Naive thymus-derived CD8-positive, alpha-beta T cell (primary cell): ENCODE measurements around the gene G3BP1. TPM values are rescaled to one million over a fixed set of nuclear protein-coding genes. Genes with fewer than 3 reads are reported as not detected.

Experiments
- ATAC-seq, 2 donors: fragments of 150-1000 bp; cut with Tn5 transposase in 1 of 2; sonication (Bioruptor Pico), chemical (Tn5 transposase) in 1 of 2; 1 replicate in 1 of 2; 2 replicates in 1 of 2; pipeline ENCODE4 v1.10.0; 2021; ENCODE audit warnings: mild to moderate bottlenecking in 2 of 2, moderate library complexity in 2 of 2
- POLR2A ChIA-PET: fragments of 350-600 bp; sonication (Branson Sonifier 250); formaldehyde crosslinking; loops from one replicate; lab custom pipeline; 2021; ENCODE audit warnings: antibody characterized with exemption; lab: Charles Lee
- DNase-seq, 10 donors: peaks; one replicate each; pipeline versions ENCODE4 v3.0.0 to v3.0.0-alpha.2; 2020 to 2022
- H3K27ac Mint-ChIP-seq, 10 donors: one replicate each; pipeline ENCODE4 v1.8.0; 2020 to 2022; ENCODE audit warnings: mild to moderate bottlenecking in 10 of 10, mixed read lengths in 10 of 10, moderate library complexity in 4 of 10, inconsistent platforms in 1 of 10
- H3K27me3 Mint-ChIP-seq, 5 donors: one replicate each; pipeline ENCODE4 v1.8.0; 2021 to 2022; ENCODE audit warnings: mixed read lengths in 5 of 5
- H3K36me3 Mint-ChIP-seq, 3 donors: one replicate each; pipeline ENCODE4 v1.8.0; 2020 to 2022; ENCODE audit warnings: mixed read lengths in 3 of 3, mild to moderate bottlenecking in 2 of 3, inconsistent platforms in 1 of 3
- H3K4me1 Mint-ChIP-seq, 4 donors: one replicate each; pipeline ENCODE4 v1.8.0; 2021 to 2022; ENCODE audit warnings: mixed read lengths in 4 of 4
- H3K4me3 Mint-ChIP-seq, 10 donors: one replicate each; pipeline ENCODE4 v1.8.0; 2020 to 2022; ENCODE audit warnings: mild to moderate bottlenecking in 10 of 10, mixed read lengths in 10 of 10, moderate library complexity in 6 of 10, inconsistent platforms in 1 of 10
- H3K9me3 Mint-ChIP-seq, 9 donors: one replicate each; pipeline ENCODE4 v1.8.0; 2020 to 2022; ENCODE audit warnings: mixed read lengths in 9 of 9, mild to moderate bottlenecking in 3 of 9, inconsistent platforms in 1 of 9, moderate library complexity in 1 of 9
- polyA plus RNA-seq, 3 donors: library from polyadenylated mRNA; unstranded; fragments of 300-500 nt; fragmentation: Illumina TruSeq; gene quantifications; one replicate each; pipeline ENCODE4 v1.2.3, GENCODE V29; 2021
- total RNA-seq, 8 experiments: library from RNA in 2 of 8; stranded (reverse) in 2 of 8; gene quantifications; one replicate each; pipeline ENCODE4 v1.2.3 and lab custom pipeline; 2021 to 2026

G3BP1 gene
- total and polyA plus RNA-seq, 5 experiments from 2014 or later = 128 to 188 (median 145) TPM

DNA sequence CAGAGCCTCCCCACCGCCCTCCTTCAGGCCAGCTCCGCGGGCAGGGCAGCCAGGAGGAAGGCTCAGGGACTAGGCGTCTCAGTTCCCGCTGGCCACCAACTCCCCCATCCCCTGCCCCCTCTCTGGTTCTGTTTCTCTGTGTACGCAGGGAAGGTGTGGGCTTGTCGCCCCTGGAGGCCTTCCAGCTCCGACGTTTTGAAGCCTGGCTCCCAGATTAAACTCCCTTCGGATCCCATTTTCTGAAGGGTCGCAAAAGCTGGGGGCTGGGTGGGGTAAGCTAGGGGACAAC lies 13.7 kb upstream of the G3BP1 start:
- POLR2A ChIA-PET = interaction anchor here (0.5 to 9.4 kb wide), 8 partner anchors 8 to 566 kb away, joined by 3 to 152 read pairs (median 4); partner anchors contain the start of gene G3BP1
- Mint-ChIP-seq H3K4me1 (peaks cover 14 to 46% (median 43%) of the 10 kb centered on the region in 4 donors), H3K9me3 (no peaks in the 10 kb centered on the region), H3K27me3 (no peaks in the 10 kb centered on the region), H3K27ac (peak overlapping the region; percentile 88 to 98 (median 94)), H3K36me3 (peaks cover 0 to 11% (median 0%) of the 10 kb centered on the region in 3 donors), H3K4me3 (peak overlapping the region; percentile 85 to 98 (median 92))
- DNase-seq (peak in 2 of 10 donors; percentile 9), ATAC-seq (peak; percentile 19 to 28)

- H3K9me3 Mint-ChIP-seq = no peaks in the 10 kb centered on the region
- no peaks in the 10 kb centered on the region for H3K27me3 Mint-ChIP-seq
- peak; percentile 97 for ATAC-seq
- peak; percentile 83 to 93 (median 90) for DNase-seq
- peak within 1 kb of the TSS; percentile 85 to 98 (median 92) for H3K4me3 Mint-ChIP-seq
- POLR2A ChIA-PET = interaction anchor here (0.5 to 9.4 kb wide), 7 partner anchors 12 to 567 kb away, joined by 3 to 152 read pairs (median 4); partner anchors contain the start of gene G3BP1
- H3K27ac Mint-ChIP-seq = peak within 1 kb of the TSS; percentile 88 to 98 (median 96)
- H3K36me3 Mint-ChIP-seq = peaks cover 0 to 7% (median 0%) of the 10 kb centered on the region in 3 donors
- peaks cover 14 to 46% (median 41%) of the 10 kb centered on the region in 4 donors for H3K4me1 Mint-ChIP-seq
Measured at GRCh38 chr5:151758430-151759241, 13.1 kb upstream of the G3BP1 start, which contains the start of gene ATOX1. ATOX1 (minus strand) TSS chr5:151758631; CDS start chr5:151758551, 80 bp downstream.

GRCh38 chr5:151764801-151765200 lies 7.0 kb upstream of the G3BP1 start:
- H3K27me3 Mint-ChIP-seq = no peaks in the 10 kb centered on the region
- POLR2A ChIA-PET = interaction anchor here (0.5 kb wide), 1 partner anchor 141 kb away, joined by 5 read pairs; no protein-coding TSS in a partner anchor
- DNase-seq = no peak
- peaks cover 4 to 9% (median 6%) of the 10 kb centered on the region in 4 donors for H3K4me1 Mint-ChIP-seq
- no peaks in the 10 kb centered on the region for H3K9me3 Mint-ChIP-seq
- ATAC-seq = no peak
- H3K4me3 Mint-ChIP-seq = no peak overlapping the region
- no peaks in the 10 kb centered on the region for H3K36me3 Mint-ChIP-seq
- H3K27ac Mint-ChIP-seq = no peak overlapping the region

- DNase-seq = no peak
- POLR2A ChIA-PET = interaction anchor here (2.4 kb wide), 1 partner anchor 10 kb away, joined by 10 read pairs; no protein-coding TSS in a partner anchor
- H3K9me3 Mint-ChIP-seq = no peaks in the 10 kb centered on the region
- H3K4me3 Mint-ChIP-seq = no peak overlapping the region
- peaks cover 4 to 14% (median 8%) of the 10 kb centered on the region in 4 donors for H3K4me1 Mint-ChIP-seq
- no peaks in the 10 kb centered on the region for H3K27me3 Mint-ChIP-seq
- ATAC-seq = no peak
- H3K27ac Mint-ChIP-seq = peak overlapping the region in 3 of 10 donors; percentile 45 to 86 (median 65)
- H3K36me3 Mint-ChIP-seq = no peaks in the 10 kb centered on the region
Measured at GRCh38 chr5:151766975-151767374, 4.8 kb upstream of the G3BP1 start.

GRCh38 chr5:151770383-151771258 lies 1.1 kb upstream of the G3BP1 start:
- ATAC-seq (peak; percentile 5 to 27), DNase-seq (peak in 4 of 10 donors; percentile 2 to 61 (median 51))
- H3K4me1 Mint-ChIP-seq = peaks cover 16 to 38% (median 37%) of the 10 kb centered on the region in 4 donors
- peak overlapping the region in 3 of 10 donors; percentile 89 to 90 (median 89) for H3K27ac Mint-ChIP-seq
- peaks cover 0 to 3% (median 0%) of the 10 kb centered on the region in 3 donors for H3K36me3 Mint-ChIP-seq
- H3K27me3 Mint-ChIP-seq = no peaks in the 10 kb centered on the region
- no peaks in the 10 kb centered on the region for H3K9me3 Mint-ChIP-seq
- H3K4me3 Mint-ChIP-seq = peak overlapping the region in 2 of 10 donors; percentile 70 to 77
- POLR2A ChIA-PET = interaction anchor here (0.6 to 5.9 kb wide), 34 partner anchors 11 to 1360 kb away, joined by 3 to 152 read pairs (median 4); partner anchors contain the start of genes ATOX1, CCDC69, GM2A and RBM22

GRCh38 chr5:151772029-151772845 lies 483 bp downstream of the G3BP1 start:
- POLR2A ChIA-PET = interaction anchor here (0.8 to 5.9 kb wide), 22 partner anchors 9 to 1362 kb away, joined by 3 to 152 read pairs (median 6); partner anchors contain the start of genes ATOX1, GM2A, RBM22 and SLC36A1
- no peaks in the 10 kb centered on the region for H3K9me3 Mint-ChIP-seq
- DNase-seq = peak in 8 of 10 donors; percentile 10 to 57 (median 41)
- H3K4me3 Mint-ChIP-seq = peak overlapping the region in 9 of 10 donors; percentile 83 to 98 (median 91)
- peak overlapping the region in 8 of 10 donors; percentile 54 to 95 (median 92) for H3K27ac Mint-ChIP-seq
- ATAC-seq = peak in 1 of 2 donors; percentile 1
- H3K27me3 Mint-ChIP-seq = no peaks in the 10 kb centered on the region
- peaks cover 0 to 18% (median under 1%) of the 10 kb centered on the region in 3 donors for H3K36me3 Mint-ChIP-seq
- peaks cover 24 to 53% (median 52%) of the 10 kb centered on the region in 4 donors for H3K4me1 Mint-ChIP-seq

GRCh38 chr5:151772846-151773561 lies 1.2 kb downstream of the G3BP1 start:
- Mint-ChIP-seq H3K27ac (peak overlapping the region in 8 of 10 donors; percentile 54 to 95 (median 92)), H3K9me3 (no peaks in the 10 kb centered on the region), H3K27me3 (no peaks in the 10 kb centered on the region), H3K36me3 (peaks cover 0 to 25% (median 5%) of the 10 kb centered on the region in 3 donors), H3K4me1 (peaks cover 29 to 61% (median 60%) of the 10 kb centered on the region in 4 donors), H3K4me3 (peak overlapping the region in 9 of 10 donors; percentile 83 to 98 (median 91))
- DNase-seq (peak in 1 of 10 donors; percentile 22), ATAC-seq (no peak)
- POLR2A ChIA-PET = interaction anchor here (0.8 to 5.9 kb wide), 3 partner anchors 8 to 17 kb away, joined by 3 to 152 read pairs (median 18); partner anchors contain the start of gene ATOX1

- ATAC-seq (no peak), DNase-seq (no peak)
- Mint-ChIP-seq H3K36me3 (peaks cover under 1 to 35% (median 7%) of the 10 kb centered on the region in 3 donors), H3K4me1 (peaks cover 26 to 66% (median 66%) of the 10 kb centered on the region in 4 donors), H3K27ac (peak overlapping the region in 9 of 10 donors; percentile 34 to 70 (median 56)), H3K27me3 (no peaks in the 10 kb centered on the region), H3K4me3 (peak overlapping the region in 9 of 10 donors; percentile 83 to 98 (median 91)), H3K9me3 (no peaks in the 10 kb centered on the region)
- POLR2A ChIA-PET = interaction anchor here (0.7 kb wide), 1 partner anchor 13 kb away, joined by 5 read pairs; no protein-coding TSS in a partner anchor
Measured at GRCh38 chr5:151773951-151774350, 2.2 kb downstream of the G3BP1 start.

- H3K27me3 Mint-ChIP-seq = no peaks in the 10 kb centered on the region
- peaks cover 35 to 75% (median 71%) of the 10 kb centered on the region in 4 donors for H3K4me1 Mint-ChIP-seq
- H3K9me3 Mint-ChIP-seq = no peaks in the 10 kb centered on the region
- H3K4me3 Mint-ChIP-seq = peak overlapping the region in 9 of 10 donors; percentile 49 to 93 (median 70)
- DNase-seq (no peak), ATAC-seq (no peak)
- H3K27ac Mint-ChIP-seq = peak overlapping the region in 8 of 10 donors; percentile 13 to 80 (median 44)
- peaks cover 4 to 42% (median 11%) of the 10 kb centered on the region in 3 donors for H3K36me3 Mint-ChIP-seq
- POLR2A ChIA-PET = interaction anchor here (0.6 kb wide), 1 partner anchor 522 kb away, joined by 3 read pairs; no protein-coding TSS in a partner anchor
Measured at GRCh38 chr5:151775025-151775606, 3.4 kb downstream of the G3BP1 start.

GRCh38 chr5:151779531-151780125 lies 7.9 kb downstream of the G3BP1 start:
- Mint-ChIP-seq H3K4me1 (peaks cover 36 to 92% (median 88%) of the 10 kb centered on the region in 4 donors), H3K36me3 (peaks cover 4 to 47% (median 11%) of the 10 kb centered on the region in 3 donors), H3K27me3 (no peaks in the 10 kb centered on the region), H3K4me3 (peak overlapping the region in 9 of 10 donors; percentile 1 to 70 (median 48)), H3K9me3 (no peaks in the 10 kb centered on the region), H3K27ac (peak overlapping the region in 6 of 10 donors; percentile 43 to 62 (median 58))
- DNase-seq (no peak), ATAC-seq (no peak)
- POLR2A ChIA-PET = interaction anchor here (2.8 kb wide), 1 partner anchor 8 kb away, joined by 18 read pairs; the partner anchor contains the start of gene G3BP1
